HCT116 (cell line): ENCODE data around the gene HAAO.

Source experiments
- ATF3 ChIP-seq: IDR thresholded peaks from 2 replicates; pipeline ENCODE4 v1.6.1; 2012
- CBX3 ChIP-seq: IDR thresholded peaks from 2 replicates; pipeline ENCODE4 v1.6.1; 2012; ENCODE audit warnings: low read depth
- CTCF ChIP-seq, 3 experiments: fragments of 200-600 bp in 1 of 3; sonication (generic) in 1 of 3; IDR thresholded peaks in 2 of 3; conservative IDR thresholded peaks in 1 of 3; 2 replicates each; pipeline ENCODE4 v1.5.1; 2012 to 2017; ENCODE audit warnings: low read depth in 2 of 3, low read length in 2 of 3, antibody characterized with exemption in 1 of 3, borderline replicate concordance in 1 of 3, control low read depth in 1 of 3, mild to moderate bottlenecking in 1 of 3, mixed read lengths in 1 of 3, mixed run types in 1 of 3, moderate library complexity in 1 of 3; ENCODE audit not compliant: insufficient read depth in 1 of 3
- EGR1 ChIP-seq: IDR thresholded peaks from 2 replicates; pipeline ENCODE4 v1.6.1; 2012; ENCODE audit warnings: low read depth
- EZH2 ChIP-seq: fragments of 200-600 bp; sonication (generic); IDR thresholded peaks from 2 replicates; pipeline ENCODE4 v1.6.1; 2017; ENCODE audit warnings: antibody characterized with exemption, mixed run types
- POLR2A ChIP-seq: IDR thresholded peaks from 2 replicates; pipeline ENCODE4 v1.7.0; 2011; ENCODE audit warnings: borderline replicate concordance; ENCODE audit not compliant: insufficient read depth, insufficient read length; ENCODE audit errors: extremely low read depth
- POLR2AphosphoS5 ChIP-seq: IDR thresholded peaks from 2 replicates; pipeline ENCODE4 v1.6.1; 2011; ENCODE audit warnings: mild to moderate bottlenecking, low read depth, low read length, moderate library complexity
- RAD21 ChIP-seq: IDR thresholded peaks from 2 replicates; pipeline ENCODE4 v1.6.1; 2012; ENCODE audit warnings: low read depth, mild to moderate bottlenecking
- REST ChIP-seq: IDR thresholded peaks from 2 replicates; pipeline ENCODE4 v1.6.1; 2012; ENCODE audit warnings: low read depth
- SIN3A ChIP-seq: IDR thresholded peaks from 2 replicates; pipeline ENCODE4 v1.6.1; 2012; ENCODE audit warnings: low read depth
- TCF7L2 ChIP-seq: IDR thresholded peaks from 2 replicates; pipeline ENCODE4 v1.7.0; 2011; ENCODE audit warnings: borderline replicate concordance, inconsistent platforms; ENCODE audit not compliant: insufficient read depth, insufficient read length; ENCODE audit errors: extremely low read depth
- ZBTB33 ChIP-seq: IDR thresholded peaks from 2 replicates; pipeline ENCODE4 v1.6.1; 2011; ENCODE audit warnings: mild to moderate bottlenecking, low read length, moderate library complexity; ENCODE audit not compliant: insufficient replicate concordance; ENCODE audit errors: extremely low read depth
- ZNF274 ChIP-seq: fragments of 200-500 bp; sonication (Bioruptor generic); IDR thresholded peaks from 2 replicates; pipeline ENCODE4 v1.6.1; 2014; ENCODE audit warnings: mild to moderate bottlenecking, low read depth, low read length, inconsistent platforms

GRCh38 chr2:42801381-42801780 lies 9.0 kb upstream of the HAAO start:
- no peak for TF ChIP-seq CTCF (IDR thresholded peaks at IDR 0.05 in 2 of 3, conservative IDR thresholded peaks at IDR 0.05 in 1 of 3; ENCODE audit: borderline replicate concordance in 1 of 3, insufficient read depth in 1 of 3, low read depth in 2 of 3, low read length in 2 of 3)
- TF ChIP-seq POLR2AphosphoS5 = no peak
- no peak for TF ChIP-seq POLR2A
- TF ChIP-seq ZBTB33 = no peak
- no peak for TF ChIP-seq TCF7L2
- no peak for TF ChIP-seq SIN3A
- no peak for TF ChIP-seq ATF3
- TF ChIP-seq EZH2 = no peak
- TF ChIP-seq EGR1 = no peak
- TF ChIP-seq RAD21 = no peak
- TF ChIP-seq ZNF274 = no peak
- TF ChIP-seq REST = no peak
- TF ChIP-seq CBX3 = no peak
